Measurements from ENCODE around the gene LMTK3.
"Not testable (repeated sequence)": the region's sequence is repeated elsewhere in the genome, so short reads cannot be mapped to it uniquely, and the experiment has no call there.

The LMTK3 gene

GRCh38 chr19:48539503-48540096 lies 28.0 kb upstream of the LMTK3 start:
- no peak for TF ChIP-seq CTCF (IDR thresholded peaks at IDR 0.05; ENCODE audit: control extremely low read depth, extremely low read depth, low read depth, missing control alignments)
- no peak for DNase-seq (ENCODE audit: extremely low spot score)
- ChIA-PET CTCF (interaction anchor here (1.2 kb wide), 1 partner anchor 44 kb away, joined by 5 read pairs; no protein-coding TSS in a partner anchor), POLR2A (no interaction called here)

- CTCF ChIA-PET; DNase-seq (ENCODE audit: extremely low spot score); POLR2A ChIA-PET: not testable (repeated sequence)
Observed at GRCh38 chr19:48538057-48538456, 26.4 kb upstream of the LMTK3 start.

- CTCF ChIA-PET = no interaction called here
- no peak for TF ChIP-seq CTCF (IDR thresholded peaks at IDR 0.05; ENCODE audit: control extremely low read depth, extremely low read depth, low read depth, missing control alignments)
- no peak for DNase-seq (ENCODE audit: extremely low spot score)
- POLR2A ChIA-PET = no interaction called here
Observed at GRCh38 chr19:48537541-48537940, 25.9 kb upstream of the LMTK3 start.

GRCh38 chr19:48533770-48534169 lies 22.1 kb upstream of the LMTK3 start:
- ChIA-PET CTCF (no interaction called here), POLR2A (no interaction called here)
- DNase-seq (ENCODE audit: extremely low spot score) = no peak
- TF ChIP-seq CTCF (IDR thresholded peaks at IDR 0.05; ENCODE audit: control extremely low read depth, extremely low read depth, low read depth, missing control alignments) = no peak

- CTCF ChIA-PET = interaction anchor here (1.5 kb wide), 1 partner anchor 54 kb away, joined by 5 read pairs; no protein-coding TSS in a partner anchor
- TF ChIP-seq CTCF (IDR thresholded peaks at IDR 0.05; ENCODE audit: control extremely low read depth, extremely low read depth, low read depth, missing control alignments) = no peak
- no peak for DNase-seq (ENCODE audit: extremely low spot score)
- POLR2A ChIA-PET = no interaction called here
Observed at GRCh38 chr19:48530770-48531169, 19.1 kb upstream of the LMTK3 start.

GRCh38 chr19:48530066-48530720 lies 18.6 kb upstream of the LMTK3 start:
- DNase-seq (ENCODE audit: extremely low spot score) = no peak
- TF ChIP-seq CTCF (IDR thresholded peaks at IDR 0.05; ENCODE audit: control extremely low read depth, extremely low read depth, low read depth, missing control alignments) = no peak
- CTCF ChIA-PET = interaction anchor here (1.5 kb wide), 1 partner anchor 55 kb away, joined by 5 read pairs; no protein-coding TSS in a partner anchor
- POLR2A ChIA-PET = no interaction called here

GRCh38 chr19:48529156-48529555 lies 17.5 kb upstream of the LMTK3 start:
- POLR2A ChIA-PET = no interaction called here
- CTCF ChIA-PET = interaction anchor here (1.0 kb wide), 1 partner anchor 56 kb away, joined by 3 read pairs; no protein-coding TSS in a partner anchor
- TF ChIP-seq CTCF (IDR thresholded peaks at IDR 0.05; ENCODE audit: control extremely low read depth, extremely low read depth, low read depth, missing control alignments) = no peak
- DNase-seq (ENCODE audit: extremely low spot score) = no peak

Data from GM10248 (cell line).